ENCODE results near the gene SRRM1. TPM values are rescaled to one million over a fixed set of nuclear protein-coding genes. Genes with fewer than 3 reads are reported as not detected.

The SRRM1 gene
- total RNA-seq, 2 experiments from 2014 or later, result 226 to 235 TPM

DNA sequence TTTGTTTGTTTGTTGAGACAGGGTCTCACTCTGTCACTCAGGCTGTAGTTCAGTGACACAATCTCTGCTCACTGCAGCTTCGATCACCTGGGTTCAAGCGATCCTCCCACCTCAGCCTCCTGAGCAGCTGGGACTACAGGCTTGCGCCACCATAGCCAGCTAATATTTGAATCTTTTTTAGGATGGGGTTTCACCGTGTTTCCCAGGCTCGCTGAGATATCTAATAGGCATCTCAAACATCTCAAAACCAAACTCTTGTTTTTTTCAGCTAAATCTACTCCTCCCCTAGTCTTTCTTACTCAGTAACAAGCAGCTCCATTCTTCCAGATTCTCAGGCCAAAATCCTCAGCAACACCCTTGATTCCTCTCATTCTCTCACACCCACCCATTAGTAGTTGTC is 22.0 kb upstream of the SRRM1 start:
- H3K4me1 Mint-ChIP-seq (ENCODE audit: low read depth), result no peaks in the 10 kb centered on the region
- CTCF ChIA-PET, result no interaction called here
- intact Hi-C loops (cut with micrococcal nuclease), result no loop called here
- no peak overlapping the region for H3K4me3 Mint-ChIP-seq
- no peaks in the 10 kb centered on the region for H3K36me3 Mint-ChIP-seq (ENCODE audit: low read depth)
- H3K9me3 Mint-ChIP-seq, result no peaks in the 10 kb centered on the region
- DNase-seq, result no peak
- H3K27me3 Mint-ChIP-seq (ENCODE audit: low read depth), result no peaks in the 10 kb centered on the region
- H3K27ac Mint-ChIP-seq, result no peak overlapping the region

- Mint-ChIP-seq H3K27ac (no peak overlapping the region), H3K9me3 (no peaks in the 10 kb centered on the region), H3K4me1 (ENCODE audit: low read depth) (no peaks in the 10 kb centered on the region), H3K27me3 (ENCODE audit: low read depth) (no peaks in the 10 kb centered on the region), H3K36me3 (ENCODE audit: low read depth) (no peaks in the 10 kb centered on the region), H3K4me3 (no peak overlapping the region)
- DNase-seq, result no peak
- CTCF ChIA-PET, result no interaction called here
- intact Hi-C loops (cut with micrococcal nuclease), result no loop called here
Observed at GRCh38 chr1:24622218-24622617, 20.9 kb upstream of the SRRM1 start.

GRCh38 chr1:24632832-24633175 is 10.3 kb upstream of the SRRM1 start:
- no peaks in the 10 kb centered on the region for H3K9me3 Mint-ChIP-seq
- DNase-seq, result no peak
- no peak overlapping the region for H3K27ac Mint-ChIP-seq
- no peaks in the 10 kb centered on the region for H3K27me3 Mint-ChIP-seq (ENCODE audit: low read depth)
- no peak overlapping the region for H3K4me3 Mint-ChIP-seq
- H3K4me1 Mint-ChIP-seq (ENCODE audit: low read depth), result peaks cover 2% of the 10 kb centered on the region
- no peaks in the 10 kb centered on the region for H3K36me3 Mint-ChIP-seq (ENCODE audit: low read depth)
- intact Hi-C loops (cut with micrococcal nuclease), result no loop called here
- CTCF ChIA-PET, result interaction anchor here (0.6 to 2.2 kb wide), 6 partner anchors 31 to 483 kb away, joined by 3 to 11 read pairs (median 3); no protein-coding TSS in a partner anchor

DNA sequence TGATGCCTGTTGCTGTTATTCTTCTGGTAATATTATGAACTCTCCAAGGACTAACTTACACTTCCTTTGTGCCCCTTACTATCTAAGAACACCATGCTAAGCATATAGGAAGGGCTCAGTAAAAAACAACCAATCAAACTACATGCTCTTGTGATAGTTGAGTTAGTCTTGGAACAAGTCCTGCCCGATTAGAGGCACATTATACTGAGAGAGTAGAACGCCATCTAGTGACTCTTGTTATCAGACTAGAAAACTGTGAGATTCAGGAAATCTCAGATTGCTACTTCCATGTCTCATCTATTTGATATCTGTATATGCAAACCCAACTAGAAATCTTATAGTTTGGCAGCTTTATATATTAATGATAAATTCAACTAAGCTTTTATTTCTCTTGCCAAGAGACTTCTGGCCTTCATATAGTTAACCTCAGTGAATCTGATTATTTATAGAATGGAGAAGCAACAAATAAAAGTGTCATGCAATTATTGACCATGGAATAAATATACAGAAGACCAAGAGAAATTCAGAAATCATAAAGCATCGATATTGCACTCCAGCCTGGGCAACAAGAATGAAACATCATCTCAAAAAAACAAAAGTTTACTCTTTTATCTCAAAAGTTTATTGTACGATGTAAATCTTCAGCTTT is 7.8 kb upstream of the SRRM1 start:
- intact Hi-C loops (cut with micrococcal nuclease), result loop anchor here (1.0 to 5.0 kb wide), 6 partner anchors 48 to 563 kb away; partner anchors contain the start of gene NIPAL3
- Mint-ChIP-seq H3K4me1 (ENCODE audit: low read depth) (peaks cover 11% of the 10 kb centered on the region), H3K27ac (no peak overlapping the region), H3K27me3 (ENCODE audit: low read depth) (no peaks in the 10 kb centered on the region), H3K9me3 (no peaks in the 10 kb centered on the region), H3K36me3 (ENCODE audit: low read depth) (no peaks in the 10 kb centered on the region), H3K4me3 (no peak overlapping the region)
- DNase-seq, result no peak
- CTCF ChIA-PET, result interaction anchor here (0.5 to 5.7 kb wide), 13 partner anchors 11 to 443 kb away, joined by 3 to 46 read pairs (median 4); partner anchors contain the start of gene NIPAL3

DNA sequence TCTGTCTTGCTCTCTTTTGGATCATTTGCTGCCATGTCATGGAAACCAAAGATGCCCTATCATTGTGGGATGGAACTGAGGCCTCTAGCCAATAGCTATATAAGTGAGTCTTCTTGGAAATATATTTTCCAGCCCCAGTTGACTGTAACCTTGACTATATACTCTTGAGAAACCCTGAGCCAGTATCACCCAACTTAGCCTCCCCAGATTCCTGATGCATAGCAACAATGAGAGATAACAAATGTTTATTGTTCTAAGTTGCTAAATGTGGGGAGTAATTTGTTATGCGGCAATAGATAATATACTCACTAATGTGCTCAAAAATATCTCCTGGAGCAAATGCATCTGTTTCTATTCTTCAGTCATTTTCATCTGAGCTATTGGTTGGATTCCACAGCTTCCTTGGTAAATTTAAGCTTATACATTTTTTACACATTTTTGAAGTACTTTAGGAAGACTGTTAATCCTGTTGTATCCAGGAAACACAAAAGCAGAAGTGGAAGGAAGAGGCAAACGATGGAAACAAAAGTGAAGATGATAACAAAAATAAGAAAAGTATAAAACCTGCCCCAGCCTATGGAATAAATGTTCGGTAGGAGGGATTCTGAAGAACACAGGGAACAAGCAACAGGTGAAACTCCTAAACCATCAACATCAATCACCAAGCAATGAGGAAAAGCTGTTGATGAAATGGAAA is 6.3 kb upstream of the SRRM1 start:
- no peak for DNase-seq
- Mint-ChIP-seq H3K27ac (no peak overlapping the region), H3K27me3 (ENCODE audit: low read depth) (no peaks in the 10 kb centered on the region), H3K4me1 (ENCODE audit: low read depth) (peaks cover 17% of the 10 kb centered on the region), H3K9me3 (no peaks in the 10 kb centered on the region), H3K4me3 (no peak overlapping the region), H3K36me3 (ENCODE audit: low read depth) (peaks cover 2% of the 10 kb centered on the region)
- CTCF ChIA-PET, result interaction anchor here (0.7 to 5.7 kb wide), 11 partner anchors 27 to 437 kb away, joined by 3 to 46 read pairs (median 4); no protein-coding TSS in a partner anchor
- intact Hi-C loops (cut with micrococcal nuclease), result loop anchor here (5.0 kb wide), 2 partner anchors 50 to 565 kb away; no protein-coding TSS in a partner anchor

- peaks cover 6% of the 10 kb centered on the region for H3K36me3 Mint-ChIP-seq (ENCODE audit: low read depth)
- no peaks in the 10 kb centered on the region for H3K27me3 Mint-ChIP-seq (ENCODE audit: low read depth)
- CTCF ChIA-PET, result interaction anchor here (0.9 to 5.7 kb wide), 2 partner anchors 248 to 439 kb away, joined by 3 to 46 read pairs; no protein-coding TSS in a partner anchor
- peak overlapping the region; percentile 33 for H3K27ac Mint-ChIP-seq
- no peak for DNase-seq
- H3K4me1 Mint-ChIP-seq (ENCODE audit: low read depth), result peaks cover 18% of the 10 kb centered on the region
- no peak overlapping the region for H3K4me3 Mint-ChIP-seq
- no peaks in the 10 kb centered on the region for H3K9me3 Mint-ChIP-seq
- intact Hi-C loops (cut with micrococcal nuclease), result loop anchor here (5.0 kb wide), 2 partner anchors 52 to 567 kb away; no protein-coding TSS in a partner anchor
Observed at GRCh38 chr1:24639094-24639493, 4.0 kb upstream of the SRRM1 start.

DNA sequence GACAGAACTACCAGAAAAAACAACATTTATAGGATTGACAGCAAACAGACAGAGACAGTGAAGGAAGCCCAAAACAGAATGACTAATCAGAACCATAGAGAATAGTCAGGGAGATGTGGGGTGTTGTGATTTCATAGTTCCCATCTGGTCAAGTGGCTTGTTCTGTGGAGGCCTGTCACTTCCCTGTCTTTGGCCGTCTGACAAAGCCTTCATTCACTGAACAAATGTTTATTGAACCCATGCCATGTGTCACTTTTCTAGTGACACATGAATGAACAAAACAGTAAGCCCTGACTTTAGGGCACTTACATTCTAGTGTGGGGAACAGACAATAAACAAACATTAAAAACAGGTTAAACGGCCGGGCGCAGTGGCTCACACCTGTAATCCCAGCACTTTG is 3.2 kb upstream of the SRRM1 start:
- no peak overlapping the region for H3K4me3 Mint-ChIP-seq
- CTCF ChIA-PET, result interaction anchor here (0.9 to 5.7 kb wide), 2 partner anchors 249 to 440 kb away, joined by 3 to 46 read pairs; no protein-coding TSS in a partner anchor

GRCh38 chr1:24640288-24640687 is 2.8 kb upstream of the SRRM1 start:
- H3K9me3 Mint-ChIP-seq, result no peaks in the 10 kb centered on the region
- H3K36me3 Mint-ChIP-seq (ENCODE audit: low read depth), result peaks cover 18% of the 10 kb centered on the region
- CTCF ChIA-PET, result interaction anchor here (5.7 kb wide), 1 partner anchor 440 kb away, joined by 46 read pairs; no protein-coding TSS in a partner anchor
- peak overlapping the region; percentile 98 for H3K27ac Mint-ChIP-seq
- DNase-seq, result no peak
- H3K4me1 Mint-ChIP-seq (ENCODE audit: low read depth), result peaks cover 28% of the 10 kb centered on the region
- H3K27me3 Mint-ChIP-seq (ENCODE audit: low read depth), result no peaks in the 10 kb centered on the region
- intact Hi-C loops (cut with micrococcal nuclease), result loop anchor here (10.0 kb wide), 1 partner anchor 1085 kb away; the partner anchor contains the start of gene ID3
- H3K4me3 Mint-ChIP-seq, result peak overlapping the region; percentile 9

More for the DNA sequence above, 3.2 kb upstream of the SRRM1 start:
- no peaks in the 10 kb centered on the region for H3K9me3 Mint-ChIP-seq
- intact Hi-C loops (cut with micrococcal nuclease), result loop anchor here (5.0 to 10.0 kb wide), 3 partner anchors 53 to 1085 kb away; partner anchors contain the start of gene ID3
- peaks cover 25% of the 10 kb centered on the region for H3K4me1 Mint-ChIP-seq (ENCODE audit: low read depth)
- no peak for DNase-seq
- peaks cover 14% of the 10 kb centered on the region for H3K36me3 Mint-ChIP-seq (ENCODE audit: low read depth)
- no peak overlapping the region for H3K27ac Mint-ChIP-seq
- no peaks in the 10 kb centered on the region for H3K27me3 Mint-ChIP-seq (ENCODE audit: low read depth)

DNA sequence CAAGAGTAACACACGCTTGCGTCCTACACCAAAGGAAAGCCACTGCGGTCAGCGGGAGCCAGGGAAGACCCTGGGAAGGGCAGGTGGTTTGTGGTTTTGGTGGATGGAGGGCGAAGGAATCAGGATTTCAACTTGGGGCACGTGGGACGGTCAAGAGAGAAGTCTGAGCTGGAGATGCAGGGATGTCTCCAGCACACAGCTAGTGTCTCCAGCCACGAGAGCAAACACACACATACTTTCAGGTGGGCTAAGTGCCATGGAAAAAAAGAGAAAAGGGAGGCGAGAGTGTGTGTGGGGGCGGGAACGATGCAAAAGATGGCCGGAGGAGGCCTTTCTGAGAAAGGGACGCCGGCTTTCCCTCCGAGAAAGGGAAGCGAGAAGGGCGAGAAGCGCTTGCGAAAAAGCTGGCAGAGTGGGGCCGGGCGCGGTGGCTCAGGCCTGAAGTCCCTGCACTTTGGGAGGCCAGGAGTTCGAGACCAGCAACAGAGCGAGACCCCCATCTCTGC is 1.4 kb upstream of the SRRM1 start:
- no peaks in the 10 kb centered on the region for H3K27me3 Mint-ChIP-seq (ENCODE audit: low read depth)
- intact Hi-C loops (cut with micrococcal nuclease), result loop anchor here (2.0 to 10.0 kb wide), 6 partner anchors 101 to 1087 kb away; partner anchors contain the start of genes ID3 and NIPAL3
- H3K4me1 Mint-ChIP-seq (ENCODE audit: low read depth), result peaks cover 39% of the 10 kb centered on the region
- CTCF ChIA-PET, result interaction anchor here (1.1 to 1.3 kb wide), 3 partner anchors 47 to 249 kb away, joined by 3 read pairs; partner anchors contain the start of gene NIPAL3
- H3K36me3 Mint-ChIP-seq (ENCODE audit: low read depth), result peaks cover 29% of the 10 kb centered on the region
- H3K4me3 Mint-ChIP-seq, result peak overlapping the region; percentile 83
- peak overlapping the region; percentile 98 for H3K27ac Mint-ChIP-seq
- no peaks in the 10 kb centered on the region for H3K9me3 Mint-ChIP-seq
- peak; percentile 55 for DNase-seq

DNA sequence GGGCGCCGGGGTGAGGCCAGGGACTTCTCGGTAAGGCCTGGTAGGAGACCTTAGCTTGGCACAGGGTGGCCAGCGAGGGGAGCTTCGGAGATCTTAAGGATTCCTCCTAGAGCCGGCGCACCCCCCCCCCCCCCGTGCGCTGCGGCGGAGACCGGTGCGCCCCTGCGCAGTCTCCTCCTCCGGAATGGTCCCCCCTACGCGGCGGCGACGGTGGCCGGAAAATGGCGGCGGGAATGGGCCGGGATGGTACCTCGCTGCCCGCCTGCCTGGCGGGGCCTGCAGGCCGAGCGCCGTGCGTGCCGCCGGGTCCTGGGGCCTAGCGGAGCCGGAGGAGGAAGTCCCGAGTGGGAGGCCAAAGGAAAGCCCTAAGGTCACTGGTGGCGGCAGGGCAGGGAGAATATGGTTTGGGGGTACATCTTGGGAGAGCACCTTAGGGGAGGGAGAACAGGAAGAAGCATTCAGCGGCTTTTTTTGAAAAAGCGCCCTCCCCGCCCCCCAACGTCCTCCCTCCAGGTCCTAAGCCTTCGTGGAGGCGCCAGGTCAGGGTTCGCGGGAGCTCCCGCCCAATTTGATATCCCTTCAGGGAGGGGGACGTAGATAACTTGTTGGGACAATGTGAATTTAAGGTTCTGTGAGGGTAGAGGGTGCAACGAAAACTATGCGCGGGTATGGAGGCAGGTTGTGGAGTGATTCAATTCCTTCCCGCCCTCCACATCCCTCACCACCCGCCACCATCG is 429 bp downstream of the SRRM1 start:
- H3K27ac Mint-ChIP-seq, result peak overlapping the region; percentile 87
- no peaks in the 10 kb centered on the region for H3K9me3 Mint-ChIP-seq
- CTCF ChIA-PET, result interaction anchor here (0.5 to 0.7 kb wide), 2 partner anchors 69 to 1631 kb away, joined by 3 read pairs; no protein-coding TSS in a partner anchor
- DNase-seq, result peak; percentile 43
- H3K36me3 Mint-ChIP-seq (ENCODE audit: low read depth), result peaks cover 46% of the 10 kb centered on the region
- peak overlapping the region; percentile 83 for H3K4me3 Mint-ChIP-seq
- intact Hi-C loops (cut with micrococcal nuclease), result loop anchor here (1.0 to 10.0 kb wide), 9 partner anchors 102 to 1089 kb away; partner anchors contain the start of genes CLIC4, ID3, NIPAL3 and PNRC2
- peaks cover 56% of the 10 kb centered on the region for H3K4me1 Mint-ChIP-seq (ENCODE audit: low read depth)
- H3K27me3 Mint-ChIP-seq (ENCODE audit: low read depth), result no peaks in the 10 kb centered on the region

GRCh38 chr1:24644100-24644384 is 940 bp downstream of the SRRM1 start:
- Mint-ChIP-seq H3K36me3 (ENCODE audit: low read depth) (peaks cover 51% of the 10 kb centered on the region), H3K9me3 (no peaks in the 10 kb centered on the region), H3K4me3 (peak overlapping the region; percentile 83), H3K27ac (peak overlapping the region; percentile 87), H3K27me3 (ENCODE audit: low read depth) (no peaks in the 10 kb centered on the region), H3K4me1 (ENCODE audit: low read depth) (peaks cover 61% of the 10 kb centered on the region)
- CTCF ChIA-PET, result interaction anchor here (0.5 kb wide), 1 partner anchor 70 kb away, joined by 3 read pairs; no protein-coding TSS in a partner anchor
- intact Hi-C loops (cut with micrococcal nuclease), result loop anchor here (10.0 kb wide), 1 partner anchor 1089 kb away; the partner anchor contains the start of gene ID3
- no peak for DNase-seq

Measured in activated naive CD4-positive, alpha-beta T cell treated with anti-CD3 and anti-CD28 coated beads for 36 hours (primary cell).